Inferior parietal cortex (tissue), 1 donor: ENCODE data around the gene TMEM132D.

Source experiments
- DNase-seq: peaks from one replicate; pipeline ENCODE4 v3.0.0-alpha.2; 2016; ENCODE audit errors: extremely low spot score

The TMEM132D gene

GRCh38 chr12:129873111-129873832 lies 30.6 kb downstream of the TMEM132D start:
- no peak for DNase-seq

- DNase-seq = no peak
Measured at GRCh38 chr12:129871991-129872972, 31.5 kb downstream of the TMEM132D start.

- no peak for DNase-seq
Measured at GRCh38 chr12:129870796-129871195, 33.0 kb downstream of the TMEM132D start.

GRCh38 chr12:129870136-129870535 lies 33.7 kb downstream of the TMEM132D start:
- no peak for DNase-seq

- DNase-seq = no peak
Measured at GRCh38 chr12:129868575-129868974, 35.2 kb downstream of the TMEM132D start.

GRCh38 chr12:129863938-129864337 lies 39.9 kb downstream of the TMEM132D start:
- DNase-seq = no peak

- no peak for DNase-seq
Measured at GRCh38 chr12:129862561-129863175, 41.2 kb downstream of the TMEM132D start.

- no peak for DNase-seq
Measured at GRCh38 chr12:129861951-129862350, 41.9 kb downstream of the TMEM132D start.

- peak; percentile 65 for DNase-seq
Measured at GRCh38 chr12:129854591-129854990, 49.2 kb downstream of the TMEM132D start.

GRCh38 chr12:129851296-129851695 lies 52.5 kb downstream of the TMEM132D start:
- DNase-seq = no peak

- DNase-seq = no peak
Measured at GRCh38 chr12:129848876-129849275, 54.9 kb downstream of the TMEM132D start.

GRCh38 chr12:129847063-129847462 lies 56.8 kb downstream of the TMEM132D start:
- no peak for DNase-seq

GRCh38 chr12:129844662-129845220 lies 59.1 kb downstream of the TMEM132D start:
- DNase-seq = no peak

- no peak for DNase-seq
Measured at GRCh38 chr12:129841251-129841650, 62.6 kb downstream of the TMEM132D start.

- no peak for DNase-seq
Measured at GRCh38 chr12:129840145-129840884, 63.5 kb downstream of the TMEM132D start.

- no peak for DNase-seq
Measured at GRCh38 chr12:129839679-129840078, 64.1 kb downstream of the TMEM132D start.

- no peak for DNase-seq
Measured at GRCh38 chr12:129831294-129831693, 72.5 kb downstream of the TMEM132D start.

- no peak for DNase-seq
Measured at GRCh38 chr12:129830796-129831195, 73.0 kb downstream of the TMEM132D start.

- no peak for DNase-seq
Measured at GRCh38 chr12:129827866-129828384, 75.9 kb downstream of the TMEM132D start.

- DNase-seq = no peak
Measured at GRCh38 chr12:129827102-129827865, 76.5 kb downstream of the TMEM132D start.
